GM18502 (cell line): ENCODE results near the gene COL5A2.

Experiments used
- ATAC-seq: cut with Tn5 transposase; IDR thresholded peaks from one replicate; pipeline ENCODE4 v1.9.1; 2021; ENCODE audit warnings: mild to moderate bottlenecking; ENCODE audit not compliant: unreplicated experiment, poor library complexity

The COL5A2 gene

GRCh38 chr2:189179570-189179950 lies at the start of gene COL5A2:
COL5A2 (minus strand) TSS chr2:189179761; CDS start chr2:189179604, 157 bp downstream.
- no peak for ATAC-seq

GRCh38 chr2:189226017-189226416 lies 46.5 kb upstream of the COL5A2 start:
- no peak for ATAC-seq

- ATAC-seq: no peak
Measured at GRCh38 chr2:189225032-189225431, 45.5 kb upstream of the COL5A2 start.

- no peak for ATAC-seq
Measured at GRCh38 chr2:189222468-189223105, 43.0 kb upstream of the COL5A2 start.

- ATAC-seq: no peak
Measured at GRCh38 chr2:189221811-189222467, 42.4 kb upstream of the COL5A2 start.

GRCh38 chr2:189218236-189218635 lies 38.7 kb upstream of the COL5A2 start:
- ATAC-seq: no peak

GRCh38 chr2:189217541-189217940 lies 38.0 kb upstream of the COL5A2 start:
- no peak for ATAC-seq

GRCh38 chr2:189217051-189217450 lies 37.5 kb upstream of the COL5A2 start:
- ATAC-seq: no peak

GRCh38 chr2:189214484-189214883 lies 34.9 kb upstream of the COL5A2 start:
- no peak for ATAC-seq

GRCh38 chr2:189213250-189213649 lies 33.7 kb upstream of the COL5A2 start:
- no peak for ATAC-seq

- ATAC-seq: no peak
Measured at GRCh38 chr2:189210250-189211087, 30.9 kb upstream of the COL5A2 start.

GRCh38 chr2:189208254-189208653 lies 28.7 kb upstream of the COL5A2 start:
- ATAC-seq: no peak

GRCh38 chr2:189204322-189204941 lies 24.9 kb upstream of the COL5A2 start:
- no peak for ATAC-seq

GRCh38 chr2:189203177-189203799 lies 23.7 kb upstream of the COL5A2 start:
- ATAC-seq: no peak

- ATAC-seq: no peak
Measured at GRCh38 chr2:189199797-189200196, 20.2 kb upstream of the COL5A2 start.

GRCh38 chr2:189192766-189193165 lies 13.2 kb upstream of the COL5A2 start:
- ATAC-seq: no peak

- ATAC-seq: no peak
Measured at GRCh38 chr2:189191766-189192165, 12.2 kb upstream of the COL5A2 start.

- no peak for ATAC-seq
Measured at GRCh38 chr2:189190685-189191084, 11.1 kb upstream of the COL5A2 start.

GRCh38 chr2:189188115-189188805 lies 8.7 kb upstream of the COL5A2 start:
- ATAC-seq: no peak

- ATAC-seq: no peak
Measured at GRCh38 chr2:189183170-189183569, 3.6 kb upstream of the COL5A2 start.
